Measurements from ENCODE around the gene FBLN2. TPM values are rescaled to one million over a fixed set of nuclear protein-coding genes. Genes with fewer than 3 reads are reported as not detected.

FBLN2 gene
- total and polyA plus RNA-seq, 8 donors = 27.5 to 96.6 (median 40.6) TPM

- Histone ChIP-seq H3K27ac (no peak overlapping the region), H3K4me1 (no peaks in the 10 kb centered on the region), H3K36me3 (peaks cover 0 to 8% of the 10 kb centered on the region in 2 donors), H3K27me3 (no peaks in the 10 kb centered on the region), H3K4me3 (no peak overlapping the region), H3K9me3 (no peaks in the 10 kb centered on the region)
- intact Hi-C loops (cut with DNase I) = loop anchor here in 1 of 2 donors (10.0 kb wide), 1 partner anchor 147 kb away; no protein-coding TSS in a partner anchor
- no peak for ATAC-seq
- DNase-seq = no peak
- no peak for TF ChIP-seq CTCF (IDR thresholded peaks at IDR 0.05)
These were observed 41.2 kb upstream of the FBLN2 start for GRCh38 chr3:13507570-13508339.

GRCh38 chr3:13508496-13508895 lies 40.4 kb upstream of the FBLN2 start:
- DNase-seq (no peak), ATAC-seq (no peak)
- H3K27me3 ChIP-seq = no peaks in the 10 kb centered on the region
- no peaks in the 10 kb centered on the region for H3K9me3 ChIP-seq
- TF ChIP-seq CTCF (IDR thresholded peaks at IDR 0.05) = no peak
- H3K27ac ChIP-seq = no peak overlapping the region
- intact Hi-C loops (cut with DNase I) = loop anchor here in 1 of 2 donors (10.0 kb wide), 1 partner anchor 146 kb away; no protein-coding TSS in a partner anchor
- H3K4me1 ChIP-seq = no peaks in the 10 kb centered on the region
- H3K4me3 ChIP-seq = no peak overlapping the region
- peaks cover 0 to 5% of the 10 kb centered on the region in 2 donors for H3K36me3 ChIP-seq

GRCh38 chr3:13509059-13509815 lies 39.7 kb upstream of the FBLN2 start:
- intact Hi-C loops (cut with DNase I) = loop anchor here in 1 of 2 donors (10.0 kb wide), 1 partner anchor 146 kb away; no protein-coding TSS in a partner anchor

GRCh38 chr3:13509816-13510192 lies 39.1 kb upstream of the FBLN2 start:
- ATAC-seq (no peak), DNase-seq (no peak)
- H3K27me3 ChIP-seq = no peaks in the 10 kb centered on the region
- no peaks in the 10 kb centered on the region for H3K4me1 ChIP-seq
- intact Hi-C loops (cut with DNase I) = loop anchor here in 1 of 2 donors (10.0 kb wide), 1 partner anchor 145 kb away; no protein-coding TSS in a partner anchor
- no peak overlapping the region for H3K4me3 ChIP-seq
- no peaks in the 10 kb centered on the region for H3K9me3 ChIP-seq
- TF ChIP-seq CTCF (IDR thresholded peaks at IDR 0.05) = no peak
- no peak overlapping the region for H3K27ac ChIP-seq
- no peaks in the 10 kb centered on the region for H3K36me3 ChIP-seq

More at GRCh38 chr3:13509059-13509815, 39.7 kb upstream of the FBLN2 start:
- Histone ChIP-seq H3K4me3 (no peak overlapping the region), H3K27me3 (no peaks in the 10 kb centered on the region), H3K36me3 (peaks cover 0 to 2% of the 10 kb centered on the region in 2 donors), H3K4me1 (no peaks in the 10 kb centered on the region), H3K9me3 (no peaks in the 10 kb centered on the region), H3K27ac (no peak overlapping the region)
- DNase-seq = no peak
- no peak for TF ChIP-seq CTCF (IDR thresholded peaks at IDR 0.05)
- no peak for ATAC-seq

GRCh38 chr3:13512451-13512850 lies 36.5 kb upstream of the FBLN2 start:
- no peaks in the 10 kb centered on the region for H3K4me1 ChIP-seq
- intact Hi-C loops (cut with DNase I) = no loop called here
- H3K27me3 ChIP-seq = peaks cover 0 to 3% of the 10 kb centered on the region in 2 donors
- no peak overlapping the region for H3K4me3 ChIP-seq
- no peaks in the 10 kb centered on the region for H3K9me3 ChIP-seq
- no peaks in the 10 kb centered on the region for H3K36me3 ChIP-seq
- no peak for TF ChIP-seq CTCF (IDR thresholded peaks at IDR 0.05)
- DNase-seq (no peak), ATAC-seq (no peak)
- H3K27ac ChIP-seq = no peak overlapping the region

Measured in left lung (tissue), 10 donors.